GM19452 (cell line): ENCODE data around the gene GNG7.
"Not testable (repeated sequence)": the region's sequence is repeated elsewhere in the genome, so short reads cannot be mapped to it uniquely, and the experiment has no call there.

Experiments used
- ATAC-seq: cut with Tn5 transposase; IDR thresholded peaks from one replicate; pipeline ENCODE4 v1.9.1; 2021; ENCODE audit not compliant: unreplicated experiment

The GNG7 gene

DNA sequence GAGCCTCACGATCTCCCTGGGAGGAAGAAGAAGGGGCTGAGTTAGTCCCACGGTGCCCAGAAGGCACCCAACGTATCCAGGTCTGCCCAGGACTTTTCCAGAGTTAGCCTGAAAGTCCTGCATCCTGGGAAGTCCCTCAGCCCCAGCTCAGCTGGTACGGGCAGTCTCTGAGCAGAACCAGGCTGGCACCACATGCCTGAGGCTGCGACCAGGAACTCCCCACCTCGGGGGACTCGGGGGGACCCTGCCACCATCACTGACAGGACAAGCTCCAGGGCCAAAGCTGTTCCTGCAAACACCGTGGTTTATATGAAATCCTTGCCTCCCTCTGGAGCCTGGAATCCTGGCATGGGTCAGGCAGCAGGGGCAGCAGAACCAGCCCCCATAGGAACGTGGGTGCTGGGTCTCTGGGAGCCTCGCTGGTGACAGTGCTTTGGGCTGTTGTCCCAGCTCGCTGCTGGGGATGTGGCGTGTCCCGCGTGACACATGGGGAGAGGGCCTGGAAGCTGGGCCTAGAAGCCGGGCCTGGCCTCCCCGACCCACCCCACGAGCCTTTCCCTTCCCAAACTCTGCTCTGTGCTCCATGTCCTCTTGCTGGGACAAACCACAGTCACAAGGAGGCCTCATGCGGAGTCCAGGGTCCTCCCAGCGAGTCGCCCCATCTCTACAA lies 55.5 kb downstream of the GNG7 start:
- no peak for ATAC-seq

DNA sequence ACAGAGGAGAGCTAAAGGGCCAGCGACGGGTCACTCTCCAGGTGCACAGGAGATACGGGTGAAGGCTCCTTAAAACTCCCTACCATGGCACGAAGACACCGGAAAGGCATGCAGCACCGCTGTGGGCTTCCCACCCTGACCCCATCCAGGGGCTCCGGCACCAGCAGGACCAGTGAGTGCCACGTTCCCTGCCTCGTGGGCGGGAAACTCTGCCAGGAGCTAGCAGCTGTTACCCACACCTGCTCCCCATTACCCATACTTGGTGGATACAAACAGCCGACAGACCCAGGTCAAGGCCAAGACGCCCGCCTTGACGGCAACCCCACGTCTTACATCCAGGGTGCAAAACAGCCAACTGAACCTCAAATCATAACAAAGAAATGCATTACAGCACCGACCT lies 56.7 kb downstream of the GNG7 start:
- no peak for ATAC-seq

DNA sequence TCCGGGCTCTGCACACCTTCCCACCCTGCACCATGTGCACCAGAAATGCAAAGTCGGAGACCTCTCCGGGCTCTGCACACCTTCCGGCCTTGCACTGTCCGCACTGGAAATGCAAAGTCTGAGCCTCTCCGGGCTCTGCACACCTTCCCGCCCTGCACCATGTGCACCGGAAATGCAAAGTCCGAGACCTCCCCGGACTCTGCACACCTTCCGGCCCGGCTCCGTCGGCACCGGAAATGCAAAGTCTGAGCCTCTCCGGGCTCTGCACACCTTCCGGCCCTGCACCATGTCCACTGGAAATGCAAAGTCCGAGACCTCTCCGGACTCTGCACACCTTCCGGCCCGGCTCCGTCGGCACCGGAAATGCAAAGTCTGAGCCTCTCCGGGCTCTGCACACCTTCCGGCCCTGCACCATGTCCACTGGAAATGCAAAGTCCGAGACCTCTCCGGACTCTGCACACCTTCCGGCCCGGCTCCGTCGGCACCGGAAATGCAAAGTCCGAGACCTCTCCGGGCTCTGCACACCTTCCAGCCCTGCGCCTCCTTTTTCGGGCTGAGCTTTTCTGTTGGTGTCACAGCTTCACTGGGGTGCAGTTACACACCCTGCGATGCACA lies 59.3 kb downstream of the GNG7 start:
- ATAC-seq, result not testable (repeated sequence)

DNA sequence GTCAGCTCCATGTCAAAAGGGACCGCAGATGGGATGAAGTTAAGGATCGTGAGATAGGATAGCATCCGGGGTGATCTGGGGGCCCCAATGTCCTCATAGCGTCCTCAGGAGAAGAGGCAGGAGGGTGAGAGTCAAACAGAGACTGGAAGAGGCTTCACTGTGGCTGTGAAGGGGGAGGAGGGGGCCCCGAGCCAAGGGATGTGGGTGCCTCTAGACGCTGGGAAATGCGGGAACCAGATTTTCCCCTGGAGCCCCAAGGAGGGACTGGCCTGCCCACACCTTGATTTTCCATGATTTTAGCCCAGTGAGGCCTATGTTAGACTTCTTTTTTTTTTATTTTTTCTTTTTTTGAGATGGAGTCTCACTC lies 61.2 kb downstream of the GNG7 start:
- ATAC-seq, result no peak

DNA sequence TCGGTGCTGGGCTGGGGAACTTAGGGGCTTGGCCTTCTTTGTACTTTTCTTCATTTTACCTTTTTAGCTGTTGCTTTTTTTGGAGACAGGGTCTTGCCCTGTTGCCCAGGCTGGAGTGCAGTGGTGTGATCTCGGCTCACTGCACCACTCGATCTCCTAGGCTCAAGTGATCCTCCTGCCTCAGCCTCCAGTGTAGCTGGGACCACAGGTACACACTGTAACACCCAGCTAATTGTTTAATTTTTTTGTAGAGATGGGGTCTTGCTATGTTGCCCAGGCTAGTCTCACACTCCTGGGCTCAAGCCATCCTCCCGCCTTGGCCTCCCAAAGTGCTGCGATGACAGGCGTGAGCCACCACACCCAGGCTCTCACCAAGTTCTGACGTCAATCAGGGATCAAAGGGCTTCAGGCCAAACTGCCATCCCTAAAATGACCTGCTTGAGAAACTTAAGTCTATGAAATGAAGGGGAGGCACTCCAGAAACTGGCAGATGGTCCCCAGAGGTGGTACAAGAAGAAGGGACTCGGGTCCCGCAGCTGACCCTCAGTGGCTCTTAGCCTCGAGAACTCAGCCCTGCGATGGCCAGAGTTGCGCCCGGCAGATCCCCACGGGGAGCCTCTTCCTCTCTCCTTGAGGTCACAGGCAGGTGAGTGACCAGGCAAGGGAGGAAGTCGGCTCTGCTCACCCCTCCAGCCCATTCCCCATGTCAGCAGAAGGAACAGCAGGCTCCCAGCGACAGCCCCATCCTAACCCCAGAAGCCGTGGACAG lies 61.7 kb downstream of the GNG7 start:
- ATAC-seq, result no peak

DNA sequence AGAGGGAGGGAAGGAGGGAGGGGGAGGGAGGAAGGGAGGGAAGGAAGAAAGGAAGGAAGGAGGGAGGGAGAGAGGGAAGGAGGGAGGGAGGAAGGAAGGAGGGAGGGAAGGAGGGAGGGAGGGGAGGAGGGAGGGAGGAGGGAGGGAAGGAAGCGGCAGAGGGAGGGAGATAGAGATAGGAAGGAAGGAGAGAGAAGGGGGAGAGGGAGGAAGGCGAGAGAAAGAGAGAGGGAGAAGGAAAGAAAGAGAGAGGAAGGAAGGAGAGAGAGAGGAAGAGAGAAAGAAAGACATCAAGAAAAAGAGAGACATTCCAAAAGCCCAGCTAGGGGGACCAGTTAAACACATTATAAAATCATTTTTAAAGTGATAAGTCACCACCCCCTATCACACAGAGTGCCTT lies 62.5 kb downstream of the GNG7 start:
- no peak for ATAC-seq

DNA sequence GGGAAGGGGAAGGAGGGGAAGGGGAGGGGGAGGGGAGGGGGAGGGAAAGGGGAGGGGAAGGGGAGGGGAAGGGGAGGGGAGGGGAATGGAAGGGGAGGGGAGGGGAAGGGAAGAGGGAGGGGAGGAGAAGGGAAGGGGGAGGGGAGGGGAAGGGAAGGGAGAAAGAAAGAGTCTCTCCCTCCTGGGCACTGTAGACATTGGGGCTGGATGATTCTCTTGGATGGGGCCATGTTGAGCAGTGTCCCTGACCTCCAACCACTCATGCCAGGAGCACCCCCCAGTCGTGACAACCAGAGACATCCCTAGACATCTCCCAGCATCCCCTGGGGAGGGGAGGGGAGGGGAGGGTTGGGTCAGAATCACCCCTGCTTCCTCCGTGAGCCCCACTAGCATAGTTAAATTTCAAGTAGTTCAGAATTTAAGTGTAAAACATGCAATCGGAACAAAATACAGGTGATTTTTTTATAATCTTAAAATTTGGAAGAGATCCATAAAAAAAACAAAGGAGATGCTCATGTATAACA lies 64.0 kb downstream of the GNG7 start:
- ATAC-seq, result no peak

DNA sequence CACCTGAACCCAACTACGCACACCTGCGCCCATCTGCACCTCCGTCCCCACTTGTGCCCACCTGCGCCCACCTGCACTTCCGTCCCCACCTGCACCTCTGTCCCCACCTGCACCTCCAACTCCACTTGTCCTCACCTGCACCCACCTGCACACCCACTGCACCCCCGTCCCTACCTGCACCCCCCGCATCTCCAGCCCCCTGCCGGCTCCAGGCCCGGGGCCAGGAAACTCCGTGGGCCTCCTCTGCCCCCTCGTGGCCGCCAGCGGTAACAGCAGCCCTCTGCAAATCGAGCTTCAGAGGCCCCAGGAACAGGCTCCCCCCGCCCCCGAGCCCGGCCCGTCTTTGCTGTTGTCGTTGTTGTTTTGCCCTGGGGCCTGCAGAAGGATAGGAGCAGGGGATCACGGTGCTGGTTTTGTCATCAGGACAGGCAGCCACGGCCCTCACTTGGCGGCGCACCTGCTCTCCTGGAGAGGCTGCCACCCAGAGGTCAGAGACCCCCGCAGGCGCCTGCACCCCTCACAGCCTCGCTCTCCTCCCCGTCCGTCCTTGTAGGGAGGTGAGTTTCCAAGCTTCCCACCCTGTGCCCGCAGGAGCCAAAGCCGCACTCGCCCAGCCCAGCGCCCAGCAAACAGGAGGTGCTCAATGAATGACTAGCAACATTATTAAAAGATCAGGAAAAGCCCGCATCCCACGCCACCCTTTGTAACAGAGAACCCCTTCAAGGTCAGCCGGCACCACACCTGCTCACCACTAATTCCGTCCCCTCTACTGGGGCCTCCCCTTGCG lies 65.4 kb downstream of the GNG7 start:
- no peak for ATAC-seq

DNA sequence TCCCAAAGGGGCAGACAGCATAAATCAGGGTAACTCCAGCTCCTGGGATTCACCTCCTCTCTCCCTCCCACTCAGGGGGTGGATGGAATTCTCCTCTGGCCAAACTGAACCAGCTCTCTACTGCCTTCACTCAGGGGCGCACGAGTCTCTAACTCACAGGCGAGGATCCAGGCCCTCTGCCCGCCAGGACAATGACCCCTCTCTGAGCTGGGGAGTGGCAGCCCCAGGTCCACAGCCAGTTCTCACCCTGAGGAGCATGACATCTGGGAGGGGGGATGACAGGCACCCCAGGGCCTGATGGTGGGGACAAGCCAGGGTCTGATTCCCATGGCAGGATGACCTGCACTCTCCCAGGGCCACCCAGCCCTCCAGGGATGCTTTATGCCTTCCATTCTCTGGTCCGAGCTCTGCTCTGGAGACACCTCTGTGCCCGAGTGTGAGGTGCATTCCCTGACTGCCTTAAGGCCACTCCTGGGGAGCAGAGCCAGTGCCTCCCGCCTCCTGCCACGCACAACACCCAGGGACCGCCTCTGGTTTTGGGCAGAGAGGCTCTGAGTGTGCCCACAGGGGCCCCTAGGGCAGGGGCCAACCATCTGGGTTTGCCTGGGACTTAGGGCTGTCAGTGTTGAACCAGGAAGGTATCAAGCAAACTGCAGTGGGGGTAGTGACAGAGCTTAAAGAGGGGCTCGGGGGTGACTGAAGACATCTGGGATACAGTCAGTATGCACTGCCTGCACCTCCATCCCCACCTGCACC lies 66.2 kb downstream of the GNG7 start:
- no peak for ATAC-seq

DNA sequence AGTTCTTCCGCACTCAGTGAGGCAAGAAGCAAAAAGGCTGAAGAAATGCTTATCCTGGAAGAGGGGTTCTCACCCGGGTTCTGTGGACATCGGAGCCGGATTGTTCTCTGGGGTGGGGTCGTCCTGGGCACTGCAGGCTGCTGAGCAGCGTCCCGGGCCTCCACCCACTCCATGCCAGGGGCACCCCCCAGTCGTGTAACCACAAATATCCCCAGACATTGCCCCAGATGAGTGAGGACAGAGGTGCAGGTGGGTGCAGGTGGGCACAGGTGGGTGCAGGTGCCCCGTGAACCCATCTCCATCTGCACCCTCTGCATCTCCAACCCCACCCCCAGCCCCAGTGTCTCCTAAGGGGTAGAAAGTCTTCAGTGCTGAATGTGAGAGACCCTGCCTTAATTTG lies 67.5 kb downstream of the GNG7 start:
- no peak for ATAC-seq

DNA sequence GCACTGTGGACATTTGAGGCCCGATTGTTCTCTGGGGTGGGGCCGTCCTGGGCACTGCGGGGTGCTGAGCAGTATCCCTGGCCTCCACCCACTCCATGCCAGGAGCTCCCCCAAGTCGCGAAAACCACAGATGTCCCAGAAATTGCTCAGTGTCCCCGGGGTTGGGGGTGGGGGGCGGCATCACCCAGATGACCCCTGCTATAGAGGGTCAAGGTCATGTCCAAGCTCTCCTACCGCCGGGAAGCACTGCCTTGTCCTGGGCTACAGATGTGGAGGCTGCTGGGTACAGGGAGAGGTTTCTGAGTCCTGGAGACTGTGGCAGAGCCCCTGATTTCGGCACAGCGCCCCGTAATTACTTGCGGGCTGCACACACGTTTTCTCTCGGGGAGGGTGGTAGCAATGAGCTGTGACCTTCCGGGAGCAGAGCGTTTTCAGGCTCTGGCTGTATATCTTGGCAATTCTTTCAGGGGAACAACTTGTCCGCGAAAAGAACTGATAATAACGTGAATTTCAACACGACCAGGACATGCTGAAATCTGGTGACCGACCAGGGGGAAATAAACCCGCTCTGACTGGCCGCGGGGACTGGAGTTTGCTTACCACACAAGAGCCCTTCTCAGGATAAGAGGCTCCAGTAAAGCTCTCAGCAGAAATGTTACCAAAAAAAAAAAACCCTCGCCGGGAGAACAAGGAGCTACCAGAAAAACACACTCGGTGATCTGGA lies 68.1 kb downstream of the GNG7 start:
- no peak for ATAC-seq

DNA sequence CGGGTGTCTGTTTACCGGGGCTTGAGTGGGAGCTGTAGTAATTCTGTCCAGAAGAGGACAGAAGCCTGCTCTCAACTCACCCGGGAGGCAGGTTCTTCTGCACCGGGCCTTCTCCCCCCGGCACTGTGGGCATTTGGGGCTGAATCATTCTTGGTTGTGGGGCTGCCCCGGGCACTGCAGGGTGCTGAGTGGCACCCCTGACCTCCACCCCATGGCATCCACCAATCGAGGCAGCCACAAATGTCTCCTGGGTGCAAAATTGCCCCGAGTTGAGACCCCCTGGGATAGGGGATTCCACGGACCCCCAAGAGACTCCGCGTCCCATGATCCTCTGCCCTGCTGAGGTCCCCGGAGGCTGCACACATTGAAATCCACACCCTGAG lies 68.8 kb downstream of the GNG7 start:
- ATAC-seq, result no peak

DNA sequence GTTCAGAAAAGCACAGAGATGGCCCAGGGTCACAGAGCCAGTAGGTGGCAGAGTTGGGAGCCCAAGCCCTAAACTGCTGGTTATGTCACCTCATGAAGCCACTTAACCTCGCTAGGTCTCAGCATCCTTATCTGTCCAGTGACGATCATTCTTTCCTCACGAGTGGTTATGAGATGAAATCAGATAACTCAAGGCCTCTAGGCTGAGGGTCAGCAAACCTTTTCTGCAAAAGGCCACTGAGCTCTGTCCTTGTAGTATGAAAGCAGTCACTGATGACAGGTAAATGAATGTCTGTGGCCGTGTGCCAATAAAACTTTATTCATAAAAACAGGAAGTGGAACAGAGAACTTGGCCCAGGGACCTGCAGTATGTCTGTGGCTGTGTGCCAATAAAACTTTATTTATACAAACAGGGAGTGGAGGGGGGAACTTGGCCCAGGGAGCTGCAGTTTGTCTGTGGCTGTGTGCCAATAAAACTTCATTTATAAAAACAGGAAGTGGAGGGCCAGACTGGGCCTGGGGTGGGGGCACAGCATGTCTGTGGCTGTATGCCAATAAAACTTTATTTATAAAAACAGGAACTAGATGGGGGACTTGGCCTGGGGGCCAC lies 71.2 kb downstream of the GNG7 start:
- ATAC-seq, result no peak

DNA sequence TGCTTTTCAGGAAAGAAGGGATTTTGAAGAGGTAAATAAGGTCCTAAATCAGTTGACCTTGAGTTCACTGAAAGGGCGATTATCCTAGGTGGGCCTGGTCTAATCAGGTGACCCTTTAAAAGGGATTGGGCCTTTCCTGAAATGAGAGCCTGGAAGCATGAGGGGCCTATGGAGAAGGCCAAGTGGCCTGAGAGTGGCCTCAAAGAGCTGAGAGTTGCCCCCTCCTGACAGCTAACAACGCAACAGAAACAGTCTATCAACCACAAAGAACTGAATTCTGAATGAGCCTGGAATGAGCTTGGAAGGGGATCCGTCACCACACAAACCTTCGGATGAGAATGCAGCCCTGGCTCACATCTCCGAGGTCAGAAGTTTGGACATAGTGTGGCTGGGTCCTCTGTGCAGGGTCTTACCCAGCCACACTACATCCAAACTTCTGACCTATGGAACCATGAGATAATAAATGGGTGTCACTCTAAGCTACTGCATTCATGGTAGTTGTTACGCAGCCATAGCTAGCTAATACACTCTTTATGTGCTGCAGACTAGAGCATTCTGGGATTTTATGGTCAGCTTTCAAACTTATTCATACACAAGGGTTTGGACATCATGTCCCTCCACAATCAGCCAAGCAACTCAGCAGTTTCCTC lies 72.0 kb downstream of the GNG7 start:
- ATAC-seq, result no peak

DNA sequence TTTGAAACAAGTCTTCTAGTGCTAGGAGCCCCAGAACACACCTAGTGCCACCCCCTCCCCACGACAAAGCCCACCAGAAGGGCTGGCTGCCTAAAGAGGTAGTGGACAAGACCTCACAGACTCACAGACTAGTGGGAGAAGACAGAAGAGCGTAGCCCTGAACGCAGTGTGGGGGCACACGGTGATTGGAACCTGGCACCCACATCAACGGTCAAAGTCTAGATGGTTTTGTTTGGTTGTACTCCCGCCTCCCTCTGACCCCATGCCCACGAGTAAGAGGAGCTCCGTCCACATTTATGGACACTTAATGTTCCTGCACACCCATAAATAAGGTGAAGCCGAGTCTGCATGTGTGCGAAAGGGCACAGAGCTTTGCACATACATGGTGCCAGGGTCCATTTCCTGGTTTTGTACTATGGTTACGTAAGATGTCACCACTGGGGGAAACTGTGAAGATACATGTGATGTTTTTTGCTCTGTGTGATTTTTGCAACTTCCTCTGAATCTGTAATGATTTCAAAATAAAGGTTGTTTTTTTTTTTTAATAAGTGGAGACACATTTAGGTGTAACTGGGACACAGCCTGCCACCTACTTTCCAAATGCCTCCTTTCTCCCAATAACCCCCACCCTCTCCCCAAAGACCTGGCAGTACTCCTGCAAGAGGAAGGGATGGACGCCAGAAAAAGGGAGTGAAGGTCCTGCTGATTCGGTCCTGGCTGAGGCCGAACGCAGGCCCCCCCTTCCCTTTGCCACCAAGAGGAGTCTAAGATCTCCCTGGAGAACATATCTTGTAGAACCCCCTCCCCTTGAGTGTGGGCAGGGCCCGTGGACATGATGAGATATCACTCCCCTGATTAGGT lies 72.8 kb downstream of the GNG7 start:
- ATAC-seq, result no peak

DNA sequence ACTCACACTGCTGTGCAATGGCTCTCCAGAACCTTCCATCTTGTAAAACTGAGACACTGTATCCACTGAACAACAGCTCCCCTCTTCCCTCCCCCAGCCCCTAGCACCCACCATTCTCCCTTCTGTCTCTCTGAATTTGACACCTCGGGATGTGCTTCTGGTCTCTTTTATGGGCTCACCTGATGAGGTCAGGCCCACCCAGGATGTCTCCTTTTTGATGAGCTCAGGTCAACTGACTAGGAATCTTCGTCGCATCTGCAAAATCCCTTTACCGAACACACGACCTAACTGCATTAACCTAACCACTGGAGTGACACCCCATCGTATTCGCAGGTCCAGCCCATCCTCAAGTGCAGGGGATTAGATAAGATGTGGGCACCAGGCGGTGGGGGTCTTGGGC lies 73.9 kb downstream of the GNG7 start:
- ATAC-seq, result no peak

DNA sequence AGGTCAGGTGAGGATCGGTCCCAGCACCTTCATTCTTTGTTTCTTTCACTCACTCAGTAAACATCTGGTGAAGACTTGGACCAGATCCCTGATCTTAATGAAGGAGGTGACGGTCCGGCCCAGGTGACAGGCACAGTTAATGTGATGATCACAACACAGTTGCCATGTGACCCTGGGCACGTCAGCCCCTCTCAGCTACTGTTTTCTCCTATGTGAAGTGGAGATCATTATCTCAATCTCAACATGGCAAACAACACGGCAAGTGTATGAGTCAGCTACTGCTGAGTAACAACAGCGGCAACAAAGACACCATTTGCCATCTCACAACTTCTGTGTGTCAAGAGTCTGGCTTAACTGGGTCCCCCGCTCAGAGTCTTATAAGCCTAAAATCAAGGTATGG lies 74.6 kb downstream of the GNG7 start:
- no peak for ATAC-seq

DNA sequence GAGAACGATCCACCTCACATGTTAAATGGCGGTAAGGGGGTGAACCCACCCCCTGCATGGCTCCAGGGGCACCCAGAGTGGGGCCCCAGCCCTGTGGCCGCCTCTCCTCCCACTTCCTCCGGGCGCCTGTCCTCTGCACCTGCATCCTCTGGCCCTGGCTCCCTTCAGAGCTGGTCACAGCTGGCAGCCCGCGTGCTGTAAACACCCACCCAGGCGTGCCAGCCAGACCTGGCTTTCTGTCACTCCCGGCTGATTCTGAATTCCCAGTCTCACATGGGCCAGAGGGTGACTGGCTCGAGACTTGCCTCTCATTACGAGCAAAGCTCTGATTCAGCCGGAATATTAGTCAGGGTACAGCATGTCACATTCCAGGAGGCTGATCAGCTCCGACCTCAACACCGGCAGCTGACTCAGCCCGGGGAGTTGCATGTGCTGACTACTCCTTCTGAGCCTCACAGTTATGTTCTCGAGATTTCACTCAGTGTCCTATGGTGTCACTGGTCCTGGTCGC lies 75.1 kb downstream of the GNG7 start:
- ATAC-seq, result no peak
